OCI-LY7 (cell line): ENCODE results near the gene SPAAR. TPM values are rescaled to one million over a fixed set of nuclear protein-coding genes. Genes with fewer than 3 reads are reported as not detected.

ENCODE experiments used
- BruUV-seq: library from RNA; stranded (reverse); fragments of 400-500 nt; replicated peaks from 2 replicates; lab custom pipeline; 2021; lab: Mats Ljungman, UMichigan
- CTCF ChIA-PET: fragments of 300-600 bp; sonication (Branson Sonifier 250); formaldehyde crosslinking; loops from one replicate; lab custom pipeline; 2022; ENCODE audit warnings: antibody characterized with exemption; ENCODE audit not compliant: unreplicated experiment; lab: Charles Lee
- POLR2A ChIA-PET: fragments of 300-600 bp; sonication (Branson Sonifier 250); formaldehyde crosslinking; loops from one replicate; lab custom pipeline; 2022; ENCODE audit warnings: antibody characterized with exemption; lab: Charles Lee
- DNase-seq: peaks from one replicate; pipeline ENCODE4 v3.0.0-alpha.2; 2015; ENCODE audit warnings: low spot score
- H2AFZ ChIP-seq: fragments of 200-600 bp; sonication (generic), shearing (Covaris generic); 2 replicates; pipeline ENCODE4 v1.6.1; 2014; ENCODE audit warnings: mild to moderate bottlenecking, antibody characterized with exemption, low read length, moderate library complexity
- H3K27ac ChIP-seq: fragments of 200-600 bp; sonication (generic); 2 replicates; pipeline ENCODE4 v1.5.1; 2014; ENCODE audit warnings: mixed run types, low read depth, mild to moderate bottlenecking, moderate library complexity, low read length, inconsistent platforms; ENCODE audit not compliant: poor library complexity, severe bottlenecking
- H3K36me3 ChIP-seq: fragments of 200-600 bp; sonication (generic); 2 replicates; pipeline ENCODE4 v1.6.1; 2014; ENCODE audit warnings: mild to moderate bottlenecking, antibody characterized with exemption, low read length, moderate library complexity, mixed read lengths; ENCODE audit not compliant: insufficient read depth
- H3K4me1 ChIP-seq: fragments of 200-600 bp; sonication (generic); 2 replicates; pipeline ENCODE4 v1.5.1; 2014; ENCODE audit warnings: mild to moderate bottlenecking, low read length; ENCODE audit not compliant: insufficient read depth, poor library complexity, severe bottlenecking
- H3K4me2 ChIP-seq: fragments of 200-600 bp; sonication (generic); 2 replicates; pipeline ENCODE4 v1.6.1; 2014; ENCODE audit warnings: mild to moderate bottlenecking, low read length
- H3K4me3 ChIP-seq: fragments of 200-600 bp; sonication (generic); 2 replicates; pipeline ENCODE4 v1.5.1; 2014; ENCODE audit warnings: mild to moderate bottlenecking, low read depth, low read length; ENCODE audit not compliant: poor library complexity, severe bottlenecking
- H3K79me2 ChIP-seq: fragments of 200-600 bp; sonication (generic); 2 replicates; pipeline ENCODE4 v1.6.1; 2016; ENCODE audit warnings: low read depth, mild to moderate bottlenecking, low read length, moderate library complexity, mixed read lengths; ENCODE audit not compliant: insufficient read depth
- H3K9me2 ChIP-seq: fragments of 200-600 bp; sonication (generic); 2 replicates; pipeline ENCODE4 v1.6.1; 2016; ENCODE audit warnings: mild to moderate bottlenecking, low read length, mixed read lengths; ENCODE audit not compliant: insufficient read depth
- H3K9me3 ChIP-seq: fragments of 200-600 bp; sonication (generic); 2 replicates; pipeline ENCODE4 v1.6.1; 2014; ENCODE audit warnings: mild to moderate bottlenecking, mixed run types, low read length, mixed read lengths
- H4K20me1 ChIP-seq: fragments of 200-600 bp; sonication (generic); 2 replicates; pipeline ENCODE4 v1.6.1; 2014; ENCODE audit warnings: mild to moderate bottlenecking, antibody characterized with exemption, low read length, moderate library complexity, mixed read lengths; ENCODE audit not compliant: insufficient read depth
- CTCF ChIP-seq: fragments of 200-600 bp; sonication (generic); conservative IDR thresholded peaks from 2 replicates; pipeline ENCODE4 v1.5.1; 2014; ENCODE audit warnings: mild to moderate bottlenecking, antibody characterized with exemption, low read length, moderate library complexity, mixed read lengths
- EZH2phosphoT487 ChIP-seq: fragments of 200-600 bp; sonication (generic); IDR thresholded peaks from 2 replicates; pipeline ENCODE4 v1.6.1; 2018; ENCODE audit warnings: low read depth, borderline replicate concordance, mild to moderate bottlenecking, mixed run types, antibody characterized with exemption, low read length, moderate library complexity, mixed read lengths
- intact Hi-C: fragments of 100-400 bp; cut with micrococcal nuclease; formaldehyde crosslinking; loops from one replicate; pipeline ENCODE4 v1.10.0; 2022; ENCODE audit not compliant: unreplicated experiment
- total RNA-seq, 2 experiments: library from RNA; depleted of rRNA in 1 of 2; stranded (reverse); fragments of >200 nt in 1 of 2; shearing (Covaris generic) in 1 of 2; gene quantifications; 2 replicates each; pipeline ENCODE4 v1.2.3, GENCODE V29; 2014 to 2022

Gene SPAAR
- total RNA-seq, 2 experiments from 2014 or later, result not detected

- no peak for TF ChIP-seq EZH2phosphoT487
- no peak for TF ChIP-seq CTCF
- Histone ChIP-seq H3K9me3 (no peaks in the 10 kb centered on the region), H3K4me3 (no peak overlapping the region), H3K79me2 (no peaks in the 10 kb centered on the region), H3K36me3 (no peaks in the 10 kb centered on the region), H3K4me2 (no peak overlapping the region), H3K27ac (no peak overlapping the region), H3K9me2 (no peaks in the 10 kb centered on the region), H3K4me1 (no peaks in the 10 kb centered on the region), H2AFZ (no peak overlapping the region), H4K20me1 (no peaks in the 10 kb centered on the region)
- no TSS peak for BruUV-seq
- ChIA-PET CTCF (no interaction called here), POLR2A (no interaction called here)
- intact Hi-C loops, result no loop called here
- DNase-seq, result no peak
Observed at GRCh38 chr9:35867538-35867937, 41.8 kb upstream of the SPAAR start.

GRCh38 chr9:35868933-35869332, 40.4 kb upstream of the SPAAR start:
- Histone ChIP-seq H3K9me3 (no peaks in the 10 kb centered on the region), H4K20me1 (no peaks in the 10 kb centered on the region), H3K4me2 (no peak overlapping the region), H3K9me2 (no peaks in the 10 kb centered on the region), H3K4me1 (no peaks in the 10 kb centered on the region), H3K36me3 (no peaks in the 10 kb centered on the region), H3K4me3 (no peak overlapping the region), H3K79me2 (no peaks in the 10 kb centered on the region), H3K27ac (no peak overlapping the region), H2AFZ (no peak overlapping the region)
- no peak for DNase-seq
- no peak for TF ChIP-seq CTCF
- no peak for TF ChIP-seq EZH2phosphoT487
- CTCF ChIA-PET, result interaction anchor here (0.5 kb wide), 1 partner anchor 250 kb away, joined by 5 read pairs; no protein-coding TSS in a partner anchor
- intact Hi-C loops, result no loop called here
- POLR2A ChIA-PET, result no interaction called here
- no TSS peak for BruUV-seq

GRCh38 chr9:35869621-35870216, 39.6 kb upstream of the SPAAR start:
- H3K79me2 ChIP-seq, result no peaks in the 10 kb centered on the region
- H3K27ac ChIP-seq, result no peak overlapping the region
- ChIA-PET CTCF (no interaction called here), POLR2A (no interaction called here)
- no peaks in the 10 kb centered on the region for H3K9me2 ChIP-seq
- no TSS peak for BruUV-seq
- H2AFZ ChIP-seq, result no peak overlapping the region
- no peak overlapping the region for H3K4me3 ChIP-seq
- H3K4me2 ChIP-seq, result no peak overlapping the region
- intact Hi-C loops, result no loop called here
- H4K20me1 ChIP-seq, result no peaks in the 10 kb centered on the region
- H3K9me3 ChIP-seq, result no peaks in the 10 kb centered on the region
- no peaks in the 10 kb centered on the region for H3K36me3 ChIP-seq
- H3K4me1 ChIP-seq, result no peaks in the 10 kb centered on the region
- no peak for DNase-seq
- TF ChIP-seq CTCF (no peak), EZH2phosphoT487 (no peak)
